OCI-LY3 (cell line): ENCODE data around the gene LACTB.

Experiments used
- H2AFZ ChIP-seq: fragments of 200-600, 300-600 bp; shearing (Covaris generic); 2 replicates; pipeline ENCODE4 v1.6.0; 2014; ENCODE audit warnings: antibody characterized with exemption, low read depth, low read length
- H3K27ac ChIP-seq: fragments of 200-600, 300-600 bp; sonication (generic); 2 replicates; pipeline ENCODE4 v1.5.1; 2014; ENCODE audit warnings: mild to moderate bottlenecking, low read length, moderate library complexity, mixed read lengths
- H3K27me3 ChIP-seq: fragments of 200-600, 300-600 bp; sonication (generic); 2 replicates; pipeline ENCODE4 v1.6.1; 2014; ENCODE audit warnings: low read depth, low read length, mixed read lengths
- H3K36me3 ChIP-seq: fragments of 200-600, 300-600 bp; sonication (generic); replicated peaks from 2 replicates; pipeline ENCODE3; 2014; ENCODE audit warnings: low read depth, low read length, mixed read lengths
- H3K4me1 ChIP-seq: fragments of 300-600, 200-600 bp; sonication (generic); 2 replicates; pipeline ENCODE4 v1.6.1; 2014; ENCODE audit warnings: low read length, mixed read lengths
- H3K4me2 ChIP-seq: fragments of 200-600, 300-600 bp; sonication (generic); 2 replicates; pipeline ENCODE4 v1.6.1; 2014; ENCODE audit warnings: low read length, mixed read lengths
- H3K4me3 ChIP-seq: fragments of 300-600, 200-600 bp; sonication (generic); 2 replicates; pipeline ENCODE4 v1.5.1; 2014; ENCODE audit warnings: antibody characterized with exemption, mild to moderate bottlenecking, low read length, moderate library complexity
- H3K79me2 ChIP-seq: fragments of 300-600, 200-600 bp; shearing (Covaris generic); 2 replicates; pipeline ENCODE4 v1.6.1; 2014; ENCODE audit warnings: mild to moderate bottlenecking, low read length, mixed read lengths
- H3K9ac ChIP-seq: fragments of 300-600, 200-600 bp; shearing (Covaris generic); 2 replicates; pipeline ENCODE4 v1.6.0; 2014; ENCODE audit warnings: mild to moderate bottlenecking, low read length, moderate library complexity
- H3K9me3 ChIP-seq: fragments of 200-600, 300-600 bp; shearing (Covaris generic); 2 replicates; pipeline ENCODE4 v1.6.1; 2014; ENCODE audit warnings: low read length, mixed read lengths; ENCODE audit not compliant: insufficient read depth
- H4K20me1 ChIP-seq: fragments of 200-600, 300-600 bp; sonication (generic); 2 replicates; pipeline ENCODE4 v1.6.1; 2016; ENCODE audit warnings: low read length, mixed read lengths; ENCODE audit not compliant: insufficient read depth
- CTCF ChIP-seq: fragments of 200-600, 300-600 bp; sonication (generic); IDR thresholded peaks from 2 replicates; pipeline ENCODE4 v1.5.1; 2014; ENCODE audit warnings: antibody characterized with exemption, low read length, low read depth
- EZH2phosphoT487 ChIP-seq: fragments of 200-600 bp; shearing (Covaris generic); IDR thresholded peaks from 2 replicates; pipeline ENCODE4 v1.6.1; 2018; ENCODE audit warnings: antibody characterized with exemption, mixed run types, low read depth

The LACTB gene

DNA sequence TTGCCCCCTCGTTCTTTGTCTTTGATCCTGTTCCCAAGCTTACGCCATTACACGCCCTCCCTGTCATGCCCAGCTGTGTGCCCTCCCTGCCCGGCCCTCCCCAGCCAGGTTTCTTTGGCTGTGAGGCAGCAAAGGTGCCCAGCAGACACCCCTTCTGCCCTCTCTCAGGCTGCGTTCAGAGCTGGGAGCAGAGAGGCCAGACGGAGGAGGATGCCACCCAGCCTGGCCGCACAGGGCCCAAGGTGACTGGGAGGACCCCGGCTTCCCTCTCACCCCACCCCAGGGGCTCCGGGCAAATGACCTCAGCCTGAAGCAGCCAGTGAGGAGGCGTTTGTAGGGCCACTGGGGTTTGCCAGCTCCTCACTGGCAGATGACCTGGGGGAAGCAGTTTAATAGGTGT, 30.8 kb upstream of the LACTB start:
- Histone ChIP-seq H3K9ac (no peak overlapping the region), H3K79me2 (no peaks in the 10 kb centered on the region), H3K9me3 (no peaks in the 10 kb centered on the region), H3K4me1 (peaks cover 6% of the 10 kb centered on the region), H3K36me3 (no peaks in the 10 kb centered on the region), H3K27me3 (0 out of 2 replicates have a peak, but pooled peaks cover 9% of the 10 kb centered on the region), H3K4me2 (no peak overlapping the region), H4K20me1 (no peaks in the 10 kb centered on the region), H2AFZ (no peak overlapping the region), H3K4me3 (no peak overlapping the region), H3K27ac (no peak overlapping the region)
- no peak for TF ChIP-seq EZH2phosphoT487
- TF ChIP-seq CTCF, result no peak

GRCh38 chr15:63091679-63092446, 29.8 kb upstream of the LACTB start:
- no peak for TF ChIP-seq CTCF
- TF ChIP-seq EZH2phosphoT487, result no peak
- Histone ChIP-seq H3K9me3 (no peaks in the 10 kb centered on the region), H3K4me3 (no peak overlapping the region), H4K20me1 (no peaks in the 10 kb centered on the region), H3K4me1 (peaks cover 6% of the 10 kb centered on the region), H3K4me2 (no peak overlapping the region), H3K79me2 (no peaks in the 10 kb centered on the region), H3K36me3 (no peaks in the 10 kb centered on the region), H2AFZ (no peak overlapping the region), H3K27me3 (0 out of 2 replicates have a peak, but pooled peaks cover 9% of the 10 kb centered on the region), H3K9ac (no peak overlapping the region), H3K27ac (no peak overlapping the region)

GRCh38 chr15:63093486-63094205, 28.0 kb upstream of the LACTB start:
- H3K9ac ChIP-seq, result no peak overlapping the region
- H3K9me3 ChIP-seq, result no peaks in the 10 kb centered on the region
- peak overlapping the region; percentile 49 for H3K4me2 ChIP-seq
- H2AFZ ChIP-seq, result peak overlapping the region; percentile 79; the same call in 1 of the 2 replicates
- H3K36me3 ChIP-seq, result no peaks in the 10 kb centered on the region
- TF ChIP-seq CTCF, result peak; percentile 89
- TF ChIP-seq EZH2phosphoT487, result no peak
- H3K79me2 ChIP-seq, result no peaks in the 10 kb centered on the region
- no peaks in the 10 kb centered on the region for H4K20me1 ChIP-seq
- 0 out of 2 replicates have a peak, but pooled peaks cover 9% of the 10 kb centered on the region for H3K27me3 ChIP-seq
- H3K4me1 ChIP-seq, result peaks cover 6% of the 10 kb centered on the region
- no peak overlapping the region for H3K4me3 ChIP-seq
- no peak overlapping the region for H3K27ac ChIP-seq

DNA sequence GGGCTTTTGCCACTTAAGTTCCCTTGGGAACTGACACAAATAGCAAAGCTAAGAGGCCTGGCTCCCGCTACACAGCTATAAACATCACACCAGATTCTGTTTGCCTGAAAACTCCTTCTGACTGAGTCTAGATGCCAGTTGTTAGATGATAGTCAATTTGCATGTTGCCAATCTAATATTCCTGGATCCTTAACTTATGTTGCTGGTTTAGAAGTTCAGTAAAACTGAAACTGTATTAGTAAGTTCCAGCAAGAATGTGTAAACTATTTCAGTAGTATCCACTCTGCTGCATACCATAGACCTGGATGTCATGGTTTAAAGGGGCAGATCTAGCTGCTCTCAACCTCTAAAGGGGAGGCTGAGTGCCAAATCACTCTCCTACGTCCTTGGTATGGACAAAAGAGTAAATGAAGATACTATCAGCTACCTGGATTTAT, 27.1 kb upstream of the LACTB start:
- no peak overlapping the region for H3K4me3 ChIP-seq
- H2AFZ ChIP-seq, result no peak overlapping the region
- H3K4me1 ChIP-seq, result peaks cover 6% of the 10 kb centered on the region

More for the DNA sequence above, 27.1 kb upstream of the LACTB start:
- H3K9ac ChIP-seq, result no peak overlapping the region
- no peak overlapping the region; the same call in 1 of the 2 replicates for H3K4me2 ChIP-seq
- H3K9me3 ChIP-seq, result no peaks in the 10 kb centered on the region
- no peaks in the 10 kb centered on the region for H3K79me2 ChIP-seq
- H3K27me3 ChIP-seq, result 0 out of 2 replicates have a peak, but pooled peaks cover 9% of the 10 kb centered on the region
- TF ChIP-seq CTCF (no peak), EZH2phosphoT487 (no peak)
- no peaks in the 10 kb centered on the region for H3K36me3 ChIP-seq
- no peak overlapping the region for H3K27ac ChIP-seq
- no peaks in the 10 kb centered on the region for H4K20me1 ChIP-seq
